NCI-H774 (cell line): ENCODE data around the gene ARHGEF17.
"Not testable (repeated sequence)": the region's sequence is repeated elsewhere in the genome, so short reads cannot be mapped to it uniquely, and the experiment has no call there.

Experiments used
- DNase-seq: peaks from one replicate; lab custom pipeline; 2025; lab: John Stamatoyannopoulos, UW

ARHGEF17 gene

GRCh38 chr11:73271936-73272679 is 36.0 kb upstream of the ARHGEF17 start, which contains the start of gene P2RY6:
Gene P2RY6 (plus strand): TSS chr11:73272338. CDS start chr11:73296519, 24,181 bp downstream.
- DNase-seq = no peak

- DNase-seq = no peak
Observed at GRCh38 chr11:73272680-73273038, 35.4 kb upstream of the ARHGEF17 start.

GRCh38 chr11:73273222-73273895 is 34.7 kb upstream of the ARHGEF17 start:
- DNase-seq = no peak

- not testable (repeated sequence) for DNase-seq
Observed at GRCh38 chr11:73274191-73274590, 33.9 kb upstream of the ARHGEF17 start.

- no peak for DNase-seq
Observed at GRCh38 chr11:73274722-73275380, 33.2 kb upstream of the ARHGEF17 start.

- DNase-seq = no peak
Observed at GRCh38 chr11:73275381-73275750, 32.7 kb upstream of the ARHGEF17 start.

- no peak for DNase-seq
Observed at GRCh38 chr11:73277467-73277866, 30.6 kb upstream of the ARHGEF17 start.

GRCh38 chr11:73280626-73281025 is 27.4 kb upstream of the ARHGEF17 start:
- DNase-seq = no peak

GRCh38 chr11:73281201-73281741 is 26.8 kb upstream of the ARHGEF17 start:
- DNase-seq = no peak

GRCh38 chr11:73281796-73282660 is 26.0 kb upstream of the ARHGEF17 start:
- no peak for DNase-seq

- no peak for DNase-seq
Observed at GRCh38 chr11:73283276-73284000, 24.6 kb upstream of the ARHGEF17 start.

- no peak for DNase-seq
Observed at GRCh38 chr11:73284106-73284505, 24.0 kb upstream of the ARHGEF17 start.

- DNase-seq = no peak
Observed at GRCh38 chr11:73285721-73286120, 22.4 kb upstream of the ARHGEF17 start.

- no peak for DNase-seq
Observed at GRCh38 chr11:73286240-73286810, 21.8 kb upstream of the ARHGEF17 start.

- no peak for DNase-seq
Observed at GRCh38 chr11:73287400-73288101, 20.5 kb upstream of the ARHGEF17 start.

GRCh38 chr11:73288192-73288872 is 19.7 kb upstream of the ARHGEF17 start:
- DNase-seq = no peak

GRCh38 chr11:73288873-73289707 is 19.0 kb upstream of the ARHGEF17 start:
- DNase-seq = peak; percentile 52

- DNase-seq = no peak
Observed at GRCh38 chr11:73290536-73290935, 17.5 kb upstream of the ARHGEF17 start.

- DNase-seq = no peak
Observed at GRCh38 chr11:73291196-73291595, 16.9 kb upstream of the ARHGEF17 start.
